AG08396 (cell line): ENCODE data around the gene COL28A1.

Experiments
- DNase-seq: peaks from one replicate; pipeline ENCODE4 v3.0.0; 2012; ENCODE audit warnings: low spot score, mixed read lengths

COL28A1 gene

DNA sequence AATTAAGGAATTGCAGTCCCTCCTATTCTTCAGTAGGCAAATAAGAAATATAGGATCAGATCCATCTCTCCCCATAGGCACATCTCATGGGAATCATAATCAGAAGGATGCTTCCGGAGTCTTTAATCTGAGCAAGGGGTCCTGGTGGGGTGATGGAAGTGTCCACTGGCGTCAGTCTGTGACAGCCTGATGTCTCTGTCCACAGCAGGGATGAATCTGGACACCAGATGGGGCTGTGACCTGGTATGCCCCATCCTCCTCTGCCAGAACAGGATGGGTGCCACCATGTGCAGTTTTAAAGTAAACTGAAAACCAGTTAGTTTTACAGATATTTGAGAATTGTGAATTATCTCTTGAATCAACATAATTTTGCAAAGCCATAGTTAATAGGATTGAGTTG, 204.7 kb downstream of the COL28A1 start:
- DNase-seq = no peak

DNA sequence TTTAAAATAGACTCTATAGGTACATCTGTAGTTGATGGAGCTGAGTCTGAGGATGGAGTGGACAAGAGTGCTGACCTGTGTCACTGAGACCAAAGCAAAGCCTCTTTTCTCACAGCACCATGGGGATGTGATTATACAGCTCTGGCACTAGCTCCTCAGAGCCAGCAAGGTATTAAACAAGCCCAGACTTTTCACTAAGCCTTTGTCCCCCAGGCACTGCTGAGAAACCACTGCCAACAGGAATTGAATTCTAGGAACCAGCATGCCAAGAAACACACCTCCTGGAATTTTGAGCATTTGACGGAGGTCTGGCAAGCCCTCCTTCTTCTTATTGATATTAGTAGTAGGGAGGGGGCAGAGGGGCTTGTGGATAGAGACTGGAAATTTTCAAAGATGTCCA, 206.3 kb downstream of the COL28A1 start:
- no peak for DNase-seq

DNA sequence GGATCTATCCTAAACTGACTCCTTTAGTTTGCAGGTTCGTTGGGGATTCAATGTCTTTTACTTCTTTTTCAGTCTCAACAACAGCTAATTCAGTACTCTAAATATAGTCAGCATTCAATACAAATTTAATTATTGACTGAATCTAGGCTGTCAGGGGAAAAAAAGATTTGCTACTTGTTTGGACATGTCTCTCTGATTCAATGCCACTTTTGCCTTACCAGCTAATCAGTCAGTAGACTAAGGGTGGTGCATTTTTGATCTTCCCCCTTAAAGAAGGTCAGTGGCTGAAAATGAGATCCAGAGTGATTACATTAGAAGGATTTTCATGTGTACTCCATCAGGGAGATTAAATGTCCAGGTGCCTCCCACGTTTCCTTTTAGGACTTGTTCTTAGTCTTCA, 208.2 kb downstream of the COL28A1 start:
- DNase-seq = no peak

DNA sequence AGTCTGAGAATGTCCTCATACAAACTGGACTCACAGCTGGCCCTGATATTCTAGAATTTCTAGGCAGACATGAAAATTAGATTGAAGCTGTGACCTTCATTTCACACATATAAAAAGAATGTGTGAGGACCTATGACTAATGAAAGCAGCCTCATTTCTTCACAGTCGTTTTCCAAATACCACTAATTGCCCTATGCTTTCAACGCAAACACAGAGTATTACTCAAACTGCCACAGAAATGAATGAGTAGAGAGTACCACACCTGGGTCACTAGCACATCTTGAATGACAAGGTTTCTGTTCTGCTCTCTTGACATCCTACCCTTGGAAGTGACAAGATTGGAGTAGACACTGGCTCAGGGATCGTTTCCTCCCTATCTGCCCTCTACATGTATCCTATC, 211.0 kb downstream of the COL28A1 start:
- no peak for DNase-seq

DNA sequence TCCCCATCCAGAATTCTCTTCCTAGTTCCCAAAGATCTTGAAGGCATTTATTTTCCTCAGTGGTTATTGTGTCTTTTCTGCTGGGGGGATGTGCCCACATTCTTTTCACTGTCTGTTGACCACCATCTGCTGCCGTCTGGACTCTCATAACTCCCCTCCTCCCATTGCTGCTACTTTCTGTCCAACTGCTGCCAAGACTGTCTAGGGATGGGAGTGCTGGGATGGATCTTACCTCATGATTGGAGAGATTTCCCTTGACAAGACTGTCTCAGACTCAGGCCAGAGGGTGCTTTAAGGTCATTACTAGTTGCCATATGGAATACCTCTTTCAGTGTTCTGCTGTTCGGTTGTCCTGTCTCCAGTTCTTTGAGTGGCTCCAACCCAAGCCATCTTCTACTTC, 211.8 kb downstream of the COL28A1 start:
- DNase-seq = no peak

- no peak for DNase-seq
Observed at GRCh38 chr7:7323352-7323751, 212.3 kb downstream of the COL28A1 start.

- DNase-seq = no peak
Observed at GRCh38 chr7:7321681-7322080, 214.0 kb downstream of the COL28A1 start.

DNA sequence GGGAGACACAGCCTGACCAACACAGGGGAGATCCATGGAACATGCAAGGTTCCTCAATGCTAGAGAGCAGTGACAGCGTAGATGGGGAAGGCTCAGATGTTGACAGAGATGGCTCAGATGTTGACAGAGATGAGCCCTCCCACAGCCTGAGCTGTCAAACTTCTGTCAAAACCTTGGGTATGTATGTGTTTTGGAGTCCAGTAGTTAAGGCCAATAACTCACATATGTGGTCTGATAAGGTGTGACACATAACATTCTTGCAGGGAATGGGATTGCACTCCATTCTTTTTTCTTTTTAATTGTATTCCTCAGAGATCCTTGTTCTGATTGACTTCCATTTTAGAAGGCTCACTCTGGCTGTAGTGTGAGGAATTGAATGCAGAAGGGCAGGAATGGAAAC, 217.1 kb downstream of the COL28A1 start:
- DNase-seq = no peak

GRCh38 chr7:7317850-7318249, 217.8 kb downstream of the COL28A1 start:
- DNase-seq = no peak

DNA sequence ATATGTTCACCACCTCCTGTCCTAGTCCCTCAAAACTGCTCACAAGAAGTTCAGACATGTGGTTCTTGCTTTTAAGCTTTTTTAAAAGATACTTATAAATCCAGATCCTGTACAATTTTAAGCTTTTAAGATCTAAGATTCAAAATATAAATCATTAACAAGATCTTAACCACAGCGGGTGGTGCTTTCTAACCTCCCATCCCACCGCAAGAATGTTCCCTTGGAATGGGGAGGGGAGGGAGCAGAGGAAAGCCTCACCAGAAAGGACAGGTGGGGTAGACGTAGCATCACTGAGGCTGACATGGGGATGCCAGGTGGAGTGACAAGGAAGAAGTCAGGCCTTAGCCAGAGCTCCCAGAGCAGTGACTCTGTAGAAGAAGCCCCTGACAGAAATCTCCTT, 219.8 kb downstream of the COL28A1 start:
- DNase-seq = no peak

GRCh38 chr7:7312323-7312722, 223.3 kb downstream of the COL28A1 start:
- no peak for DNase-seq

DNA sequence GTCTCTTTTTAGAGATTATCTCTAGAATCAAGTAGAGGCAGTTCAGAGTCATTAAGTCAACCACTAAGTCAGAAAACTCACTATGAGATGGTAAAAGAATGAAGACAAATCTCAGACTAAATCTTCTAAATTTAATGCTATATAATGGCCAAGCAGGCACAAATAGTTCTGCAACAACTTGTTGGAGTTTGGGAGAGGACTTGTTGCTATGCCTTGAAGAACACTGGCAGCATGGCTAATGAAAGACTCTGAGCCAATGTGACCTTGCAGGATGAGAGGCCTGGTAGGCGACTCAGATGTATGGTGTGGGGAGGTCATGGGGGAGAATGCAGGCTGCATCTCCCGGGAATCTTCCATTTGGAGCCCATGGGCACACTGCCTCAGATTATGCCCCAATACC, 224.7 kb downstream of the COL28A1 start:
- DNase-seq = no peak

DNA sequence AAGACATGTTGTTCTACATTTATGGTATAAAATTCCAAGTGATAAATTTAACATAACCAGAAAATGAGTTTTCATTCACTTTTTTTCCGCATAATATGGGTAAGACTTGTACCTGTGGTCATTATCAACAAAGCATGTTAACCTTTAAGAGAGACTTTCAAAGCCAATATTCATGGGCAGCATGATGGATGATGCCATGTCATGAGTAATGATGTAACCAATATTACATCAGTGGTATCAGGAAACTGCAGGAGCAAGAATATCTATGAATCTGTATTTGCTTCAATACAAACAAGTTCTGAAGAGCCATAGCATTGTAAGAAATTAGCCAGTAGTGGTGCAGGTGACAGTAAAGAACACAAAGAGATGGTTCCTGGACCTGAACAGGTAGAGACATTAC, 226.5 kb downstream of the COL28A1 start:
- DNase-seq = no peak
